ENCODE measurements around the gene ALOX15B.
A peak's percentile ranks its signal among the peaks of the same experiment; 100 is the strongest.

The ALOX15B gene, protein sequence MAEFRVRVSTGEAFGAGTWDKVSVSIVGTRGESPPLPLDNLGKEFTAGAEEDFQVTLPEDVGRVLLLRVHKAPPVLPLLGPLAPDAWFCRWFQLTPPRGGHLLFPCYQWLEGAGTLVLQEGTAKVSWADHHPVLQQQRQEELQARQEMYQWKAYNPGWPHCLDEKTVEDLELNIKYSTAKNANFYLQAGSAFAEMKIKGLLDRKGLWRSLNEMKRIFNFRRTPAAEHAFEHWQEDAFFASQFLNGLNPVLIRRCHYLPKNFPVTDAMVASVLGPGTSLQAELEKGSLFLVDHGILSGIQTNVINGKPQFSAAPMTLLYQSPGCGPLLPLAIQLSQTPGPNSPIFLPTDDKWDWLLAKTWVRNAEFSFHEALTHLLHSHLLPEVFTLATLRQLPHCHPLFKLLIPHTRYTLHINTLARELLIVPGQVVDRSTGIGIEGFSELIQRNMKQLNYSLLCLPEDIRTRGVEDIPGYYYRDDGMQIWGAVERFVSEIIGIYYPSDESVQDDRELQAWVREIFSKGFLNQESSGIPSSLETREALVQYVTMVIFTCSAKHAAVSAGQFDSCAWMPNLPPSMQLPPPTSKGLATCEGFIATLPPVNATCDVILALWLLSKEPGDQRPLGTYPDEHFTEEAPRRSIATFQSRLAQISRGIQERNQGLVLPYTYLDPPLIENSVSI

DNA sequence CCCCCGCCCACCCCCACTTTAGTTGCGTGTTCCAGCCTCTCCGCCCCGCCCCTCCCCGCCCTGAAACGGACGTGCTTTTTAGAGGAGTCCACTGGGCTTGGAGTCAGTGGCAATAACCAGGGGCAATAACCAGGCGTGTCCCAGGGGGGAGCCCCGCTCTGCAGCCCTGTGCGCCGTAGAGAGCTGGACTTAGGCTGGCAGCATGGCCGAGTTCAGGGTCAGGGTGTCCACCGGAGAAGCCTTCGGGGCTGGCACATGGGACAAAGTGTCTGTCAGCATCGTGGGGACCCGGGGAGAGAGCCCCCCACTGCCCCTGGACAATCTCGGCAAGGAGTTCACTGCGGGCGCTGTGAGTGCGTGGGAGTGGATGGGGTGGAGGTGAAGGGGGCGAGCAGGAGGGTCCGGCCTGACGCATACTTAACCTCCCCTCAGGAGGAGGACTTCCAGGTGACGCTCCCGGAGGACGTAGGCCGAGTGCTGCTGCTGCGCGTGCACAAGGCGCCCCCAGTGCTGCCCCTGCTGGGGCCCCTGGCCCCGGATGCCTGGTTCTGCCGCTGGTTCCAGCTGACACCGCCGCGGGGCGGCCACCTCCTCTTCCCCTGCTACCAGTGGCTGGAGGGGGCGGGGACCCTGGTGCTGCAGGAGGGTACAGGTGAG is at the start of gene ALOX15B:
ALOX15B (plus strand) TSS at position 106 of the 657 bp plus-strand sequence; CDS start at position 203, 97 bp downstream.
- Histone ChIP-seq H3K9ac (ENCODE audit: low read length) (no peak within 1 kb of the TSS), H3K9me3 (ENCODE audit: control insufficient read depth, low read depth, low read length) (no peaks in the 10 kb centered on the region), H3K27ac (ENCODE audit: low read length) (no peak within 1 kb of the TSS), H3K36me3 (ENCODE audit: control insufficient read depth, low read depth, low read length) (no peaks in the 10 kb centered on the region), H3K4me1 (ENCODE audit: control insufficient read depth, low read depth, low read length) (no peaks in the 10 kb centered on the region), H3K27me3 (ENCODE audit: control insufficient read depth, insufficient read depth, low read length) (no peaks in the 10 kb centered on the region), H3K4me3 (ENCODE audit: low read length) (peak within 1 kb of the TSS; percentile 30)

DNA sequence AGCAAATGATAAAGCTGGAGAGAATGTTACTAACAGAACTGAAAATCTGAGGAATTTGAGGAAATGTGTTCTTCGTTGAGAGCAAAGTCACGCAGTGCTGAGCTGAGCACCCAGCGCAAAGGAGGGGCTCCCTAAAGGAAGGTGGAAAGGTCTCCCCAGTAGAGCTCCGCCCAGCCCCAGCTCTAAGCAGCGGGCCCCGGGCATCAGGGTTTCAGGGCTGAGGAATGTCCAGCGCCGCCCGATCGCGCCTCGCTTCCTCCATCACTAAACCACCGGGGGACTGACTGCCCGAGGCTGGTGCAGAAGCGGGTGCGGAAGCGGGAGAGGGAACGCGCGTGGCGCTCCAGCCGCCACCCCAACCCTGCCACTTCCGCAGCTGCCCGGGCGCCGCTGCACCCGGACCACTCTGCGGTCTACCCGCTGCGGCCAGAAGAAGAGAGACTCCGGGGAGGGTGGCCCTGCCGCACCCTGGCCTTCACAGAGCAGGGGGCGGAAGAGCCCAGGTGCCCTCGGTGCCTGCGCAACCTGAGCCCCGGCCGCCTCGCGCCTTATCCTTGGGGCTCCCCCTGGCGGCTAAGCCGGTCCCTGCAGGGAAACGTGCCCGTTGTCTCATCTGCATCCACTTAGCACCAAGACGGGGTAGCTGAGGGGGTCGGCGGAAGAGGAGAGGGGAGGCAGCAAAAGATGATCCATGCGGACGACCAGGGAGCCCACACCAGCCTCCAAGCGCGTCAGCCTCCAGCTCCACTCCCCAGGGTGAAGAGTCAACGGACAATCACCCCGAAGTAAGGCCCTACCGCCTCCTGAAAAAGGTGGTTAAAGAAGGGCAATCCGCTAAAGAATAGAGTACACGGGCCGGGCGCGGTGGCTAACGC is 48.8 kb upstream of the ALOX15B start:
- Histone ChIP-seq H3K4me3 (ENCODE audit: low read length) (peak overlapping the region; percentile 66), H3K27ac (ENCODE audit: low read length) (no peak overlapping the region), H3K9me3 (ENCODE audit: control insufficient read depth, low read depth, low read length) (no peaks in the 10 kb centered on the region), H3K27me3 (ENCODE audit: control insufficient read depth, insufficient read depth, low read length) (peaks cover 12% of the 10 kb centered on the region), H3K36me3 (ENCODE audit: control insufficient read depth, low read depth, low read length) (no peaks in the 10 kb centered on the region), H3K4me1 (ENCODE audit: control insufficient read depth, low read depth, low read length) (no peaks in the 10 kb centered on the region), H3K9ac (ENCODE audit: low read length) (peak overlapping the region; percentile 45)

DNA sequence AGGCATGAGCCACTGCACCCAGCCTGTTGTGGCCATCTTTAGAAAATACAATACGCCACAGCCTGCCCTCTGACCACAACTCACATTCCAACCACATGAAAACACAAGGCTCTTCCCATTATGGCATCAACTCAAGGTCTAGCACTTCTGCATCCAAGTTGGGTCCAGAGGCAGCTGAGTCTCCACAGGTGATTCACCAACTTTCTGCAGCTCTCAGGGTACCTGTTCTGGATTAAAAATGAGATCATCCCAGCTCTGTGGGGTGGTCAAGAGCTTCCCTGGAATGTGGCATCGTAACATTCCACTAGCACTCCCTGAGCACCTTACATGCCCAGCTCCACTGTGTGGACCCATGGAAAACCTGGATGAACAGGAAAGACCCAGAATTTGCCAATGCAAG is 46.3 kb upstream of the ALOX15B start:
- Histone ChIP-seq H3K36me3 (ENCODE audit: control insufficient read depth, low read depth, low read length) (no peaks in the 10 kb centered on the region), H3K4me3 (ENCODE audit: low read length) (no peak overlapping the region), H3K27ac (ENCODE audit: low read length) (no peak overlapping the region), H3K4me1 (ENCODE audit: control insufficient read depth, low read depth, low read length) (no peaks in the 10 kb centered on the region), H3K9ac (ENCODE audit: low read length) (no peak overlapping the region), H3K9me3 (ENCODE audit: control insufficient read depth, low read depth, low read length) (no peaks in the 10 kb centered on the region), H3K27me3 (ENCODE audit: control insufficient read depth, insufficient read depth, low read length) (peaks cover 12% of the 10 kb centered on the region)

DNA sequence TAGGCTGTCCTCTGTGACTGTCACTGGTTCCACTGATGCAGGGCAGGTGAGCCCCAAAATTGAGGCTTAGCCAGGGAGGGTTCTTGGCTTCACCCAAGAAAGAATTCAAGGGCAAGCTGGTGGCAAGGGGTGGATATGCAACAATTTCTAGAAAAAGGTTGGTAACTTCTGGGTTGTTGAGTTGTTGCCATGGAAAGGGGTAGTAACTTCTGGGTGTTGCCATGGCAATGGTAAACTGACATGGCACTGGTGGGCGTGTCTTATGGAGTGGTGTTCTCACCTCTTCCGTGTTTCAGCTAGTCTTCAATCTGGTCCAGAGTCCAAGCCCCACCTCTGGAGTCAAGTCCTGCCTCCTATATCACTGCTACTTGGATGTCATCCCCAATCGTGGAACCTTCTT is 45.9 kb upstream of the ALOX15B start:
- H3K4me3 ChIP-seq (ENCODE audit: low read length), result no peak overlapping the region
- no peaks in the 10 kb centered on the region for H3K36me3 ChIP-seq (ENCODE audit: control insufficient read depth, low read depth, low read length)
- H3K27me3 ChIP-seq (ENCODE audit: control insufficient read depth, insufficient read depth, low read length), result peaks cover 12% of the 10 kb centered on the region
- H3K27ac ChIP-seq (ENCODE audit: low read length), result no peak overlapping the region
- no peak overlapping the region for H3K9ac ChIP-seq (ENCODE audit: low read length)
- no peaks in the 10 kb centered on the region for H3K9me3 ChIP-seq (ENCODE audit: control insufficient read depth, low read depth, low read length)
- no peaks in the 10 kb centered on the region for H3K4me1 ChIP-seq (ENCODE audit: control insufficient read depth, low read depth, low read length)

DNA sequence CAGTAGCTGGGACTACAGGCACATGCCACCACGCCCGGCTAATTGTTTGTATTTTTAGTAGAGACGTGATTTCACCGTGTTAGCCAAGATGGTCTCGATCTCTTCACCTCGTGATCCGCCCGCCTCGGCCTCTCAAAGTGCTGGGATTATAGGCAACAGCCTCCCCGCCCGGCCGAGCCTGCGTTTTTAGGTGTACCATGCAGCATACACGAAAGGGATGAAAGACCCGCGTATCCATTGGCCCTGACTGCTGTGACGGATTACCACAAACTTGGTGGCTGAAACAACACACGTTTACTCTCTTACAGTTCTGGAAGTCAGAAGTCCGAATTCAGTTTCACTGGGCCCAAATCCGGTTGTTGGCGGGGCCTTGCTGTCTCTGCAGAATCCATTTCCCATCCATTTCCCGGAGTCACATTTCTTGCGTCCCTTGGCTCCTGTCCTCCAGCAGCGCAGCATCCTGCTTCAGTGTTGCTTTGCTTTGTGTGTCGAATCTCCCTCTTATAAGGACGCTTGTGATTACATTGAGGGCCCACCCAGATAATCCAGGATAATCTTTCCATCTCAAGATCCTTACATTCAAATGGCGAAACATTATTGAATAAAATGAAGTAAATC is 44.8 kb upstream of the ALOX15B start:
- H3K9ac ChIP-seq (ENCODE audit: low read length), result no peak overlapping the region
- no peak overlapping the region for H3K27ac ChIP-seq (ENCODE audit: low read length)
- no peaks in the 10 kb centered on the region for H3K4me1 ChIP-seq (ENCODE audit: control insufficient read depth, low read depth, low read length)
- H3K9me3 ChIP-seq (ENCODE audit: control insufficient read depth, low read depth, low read length), result no peaks in the 10 kb centered on the region
- H3K4me3 ChIP-seq (ENCODE audit: low read length), result no peak overlapping the region
- H3K27me3 ChIP-seq (ENCODE audit: control insufficient read depth, insufficient read depth, low read length), result peaks cover 9% of the 10 kb centered on the region
- no peaks in the 10 kb centered on the region for H3K36me3 ChIP-seq (ENCODE audit: control insufficient read depth, low read depth, low read length)

DNA sequence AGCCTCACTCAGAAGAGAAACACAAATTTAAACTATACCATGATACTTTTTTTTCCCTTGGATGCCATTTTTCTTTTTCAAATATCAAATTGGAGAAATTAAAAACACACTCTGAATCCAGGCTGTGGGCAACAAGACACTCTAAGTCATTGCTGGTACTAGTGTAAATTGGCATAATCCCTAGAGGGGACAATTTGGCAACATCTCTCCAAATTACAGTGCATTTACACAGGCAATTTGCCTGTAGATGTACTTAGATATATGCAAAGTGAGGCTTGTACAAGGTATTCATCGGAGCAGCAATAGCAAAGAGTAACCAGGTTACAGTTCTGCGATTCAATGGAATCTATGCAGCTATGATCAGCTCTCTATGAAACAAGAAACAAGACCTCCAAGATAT is 43.1 kb upstream of the ALOX15B start:
- Histone ChIP-seq H3K36me3 (ENCODE audit: control insufficient read depth, low read depth, low read length) (no peaks in the 10 kb centered on the region), H3K4me3 (ENCODE audit: low read length) (no peak overlapping the region), H3K27me3 (ENCODE audit: control insufficient read depth, insufficient read depth, low read length) (no peaks in the 10 kb centered on the region), H3K27ac (ENCODE audit: low read length) (no peak overlapping the region), H3K4me1 (ENCODE audit: control insufficient read depth, low read depth, low read length) (no peaks in the 10 kb centered on the region), H3K9me3 (ENCODE audit: control insufficient read depth, low read depth, low read length) (no peaks in the 10 kb centered on the region), H3K9ac (ENCODE audit: low read length) (no peak overlapping the region)

DNA sequence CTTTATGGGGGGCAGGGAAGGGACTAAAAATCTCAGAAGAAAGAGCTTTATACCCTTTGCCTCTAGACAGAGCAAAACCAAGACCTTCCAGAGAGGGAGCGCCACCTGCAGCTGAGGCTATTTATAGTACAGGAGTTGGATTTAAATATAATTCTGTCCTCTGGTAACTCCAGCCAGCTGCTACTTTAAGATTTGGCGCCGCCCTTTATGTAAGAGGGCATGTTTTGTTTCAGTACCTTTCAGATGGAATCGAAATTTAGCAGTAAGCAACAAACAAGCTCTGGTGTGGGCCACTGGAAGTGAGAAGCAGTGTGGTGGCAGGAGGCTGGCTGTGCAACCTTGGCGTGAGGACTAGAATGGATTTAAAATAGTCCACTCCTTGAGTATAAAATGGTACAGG is 41.7 kb upstream of the ALOX15B start:
- no peaks in the 10 kb centered on the region for H3K9me3 ChIP-seq (ENCODE audit: control insufficient read depth, low read depth, low read length)
- H3K27ac ChIP-seq (ENCODE audit: low read length), result no peak overlapping the region
- no peaks in the 10 kb centered on the region for H3K36me3 ChIP-seq (ENCODE audit: control insufficient read depth, low read depth, low read length)
- H3K4me3 ChIP-seq (ENCODE audit: low read length), result no peak overlapping the region
- H3K27me3 ChIP-seq (ENCODE audit: control insufficient read depth, insufficient read depth, low read length), result no peaks in the 10 kb centered on the region
- no peak overlapping the region for H3K9ac ChIP-seq (ENCODE audit: low read length)
- H3K4me1 ChIP-seq (ENCODE audit: control insufficient read depth, low read depth, low read length), result no peaks in the 10 kb centered on the region

DNA sequence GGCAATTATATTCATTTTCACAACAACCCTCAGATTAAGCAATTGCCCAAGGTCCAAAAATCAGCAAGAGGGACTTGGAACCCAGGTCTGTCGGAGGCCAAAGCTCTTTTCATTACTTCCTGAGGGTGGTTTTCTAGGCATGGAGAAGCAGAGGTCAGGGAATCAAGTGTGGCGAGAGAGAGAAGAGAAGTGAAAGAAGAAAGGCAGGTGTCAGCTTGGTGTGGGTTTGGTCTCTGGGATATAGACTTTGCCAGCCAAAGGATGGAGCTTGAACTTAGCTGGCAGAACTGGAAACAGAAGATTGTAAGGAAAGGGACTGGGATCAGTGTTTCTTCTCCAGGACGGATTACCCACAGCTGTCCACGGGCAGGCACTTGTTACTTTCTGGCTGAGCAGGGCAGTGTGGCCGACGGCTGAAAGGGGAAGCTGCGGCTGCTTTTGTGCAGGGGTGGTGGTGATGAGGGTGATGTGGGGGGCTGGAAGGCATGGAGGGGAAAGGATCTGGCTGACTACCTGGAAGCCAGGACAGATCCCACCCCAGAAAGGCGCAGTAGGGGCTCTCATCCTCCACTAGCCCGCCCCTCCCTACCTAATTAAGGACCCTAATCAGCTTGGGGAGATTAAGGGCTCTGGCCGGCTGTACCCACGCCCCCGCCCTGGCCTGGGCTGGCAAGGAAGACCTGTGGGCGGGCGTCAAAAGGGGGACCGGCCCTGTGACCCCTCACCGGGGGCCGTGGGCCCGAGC is 36.7 kb upstream of the ALOX15B start, which contains the start of gene GUCY2D:
GUCY2D (plus strand) TSS at position 640 of the 745 bp plus-strand sequence. CDS start 433 bp downstream, outside the sequence.
- H3K4me1 ChIP-seq (ENCODE audit: control insufficient read depth, low read depth, low read length), result no peaks in the 10 kb centered on the region
- H3K27ac ChIP-seq (ENCODE audit: low read length), result no peak within 1 kb of the TSS
- H3K36me3 ChIP-seq (ENCODE audit: control insufficient read depth, low read depth, low read length), result no peaks in the 10 kb centered on the region
- no peak within 1 kb of the TSS for H3K4me3 ChIP-seq (ENCODE audit: low read length)
- no peaks in the 10 kb centered on the region for H3K9me3 ChIP-seq (ENCODE audit: control insufficient read depth, low read depth, low read length)
- no peaks in the 10 kb centered on the region for H3K27me3 ChIP-seq (ENCODE audit: control insufficient read depth, insufficient read depth, low read length)
- H3K9ac ChIP-seq (ENCODE audit: low read length), result no peak within 1 kb of the TSS

DNA sequence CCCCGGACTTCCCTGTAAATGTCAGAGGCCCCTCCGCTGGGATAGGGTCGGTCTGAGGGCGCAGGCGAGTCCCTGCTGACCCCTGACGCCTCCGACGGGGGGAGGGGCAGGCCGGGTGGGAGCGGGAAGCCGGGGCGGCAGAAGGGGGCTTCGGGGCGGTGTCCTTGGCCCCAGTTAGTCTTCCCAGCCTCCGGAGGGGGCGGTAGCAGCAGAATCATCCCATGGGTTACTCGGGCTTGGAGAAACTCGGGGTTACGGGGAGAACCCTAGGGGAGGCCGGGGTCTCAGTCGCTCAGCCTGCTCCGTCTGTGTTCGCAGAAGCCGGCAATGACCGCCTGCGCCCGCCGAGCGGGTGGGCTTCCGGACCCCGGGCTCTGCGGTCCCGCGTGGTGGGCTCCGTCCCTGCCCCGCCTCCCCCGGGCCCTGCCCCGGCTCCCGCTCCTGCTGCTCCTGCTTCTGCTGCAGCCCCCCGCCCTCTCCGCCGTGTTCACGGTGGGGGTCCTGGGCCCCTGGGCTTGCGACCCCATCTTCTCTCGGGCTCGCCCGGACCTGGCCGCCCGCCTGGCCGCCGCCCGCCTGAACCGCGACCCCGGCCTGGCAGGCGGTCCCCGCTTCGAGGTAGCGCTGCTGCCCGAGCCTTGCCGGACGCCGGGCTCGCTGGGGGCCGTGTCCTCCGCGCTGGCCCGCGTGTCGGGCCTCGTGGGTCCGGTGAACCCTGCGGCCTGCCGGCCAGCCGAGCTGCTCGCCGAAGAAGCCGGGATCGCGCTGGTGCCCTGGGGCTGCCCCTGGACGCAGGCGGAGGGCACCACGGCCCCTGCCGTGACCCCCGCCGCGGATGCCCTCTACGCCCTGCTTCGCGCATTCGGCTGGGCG is 35.9 kb upstream of the ALOX15B start:
- Histone ChIP-seq H3K9me3 (ENCODE audit: control insufficient read depth, low read depth, low read length) (no peaks in the 10 kb centered on the region), H3K27ac (ENCODE audit: low read length) (no peak overlapping the region), H3K4me1 (ENCODE audit: control insufficient read depth, low read depth, low read length) (no peaks in the 10 kb centered on the region), H3K27me3 (ENCODE audit: control insufficient read depth, insufficient read depth, low read length) (no peaks in the 10 kb centered on the region), H3K4me3 (ENCODE audit: low read length) (no peak overlapping the region), H3K36me3 (ENCODE audit: control insufficient read depth, low read depth, low read length) (no peaks in the 10 kb centered on the region), H3K9ac (ENCODE audit: low read length) (no peak overlapping the region)
